HG03064 (cell line): Measurements from ENCODE around the gene ZMIZ1.

ENCODE experiments used
- ATAC-seq: cut with Tn5 transposase; IDR thresholded peaks from one replicate; pipeline ENCODE4 v1.9.1; 2021; ENCODE audit warnings: low read depth; ENCODE audit not compliant: unreplicated experiment

The ZMIZ1 gene

DNA sequence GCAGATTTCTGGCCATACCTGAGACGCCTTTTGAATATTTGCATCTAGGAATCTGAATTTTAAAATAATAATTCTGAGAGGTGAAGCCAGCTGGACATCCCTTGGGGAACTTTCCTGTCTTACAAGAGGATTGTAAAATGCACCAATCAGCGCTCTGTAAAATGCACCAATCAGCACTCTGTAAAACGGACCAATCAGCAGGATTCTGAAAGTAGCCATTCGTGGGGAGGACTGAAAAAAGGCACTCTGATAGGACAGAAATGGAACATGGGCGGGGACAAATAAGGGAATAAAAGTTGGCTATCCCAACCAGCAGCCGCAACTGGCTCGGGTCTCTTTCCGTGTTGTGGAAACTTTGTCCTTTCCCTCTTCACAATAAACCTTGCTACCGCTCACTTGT lies 288.4 kb downstream of the ZMIZ1 start:
- ATAC-seq = no peak

DNA sequence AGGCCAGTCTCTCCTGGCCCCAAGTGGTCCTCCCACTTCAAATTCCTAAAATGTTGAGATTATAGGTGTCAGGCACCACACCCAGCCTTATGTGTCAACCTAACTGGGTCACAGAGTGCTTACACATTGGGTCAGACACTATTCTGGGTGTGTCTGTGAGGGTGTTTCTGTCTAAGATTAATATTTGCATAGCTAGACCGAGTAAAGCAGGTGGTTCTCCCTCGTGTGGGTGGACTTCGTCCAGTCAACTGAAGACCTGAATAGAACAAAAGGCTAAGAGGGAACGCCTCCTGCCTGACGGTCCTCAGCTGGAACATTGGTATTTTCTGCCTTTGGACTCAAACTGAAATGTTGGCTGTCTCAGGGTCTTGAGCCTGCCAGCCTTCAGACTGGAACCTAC lies 290.0 kb downstream of the ZMIZ1 start:
- no peak for ATAC-seq

DNA sequence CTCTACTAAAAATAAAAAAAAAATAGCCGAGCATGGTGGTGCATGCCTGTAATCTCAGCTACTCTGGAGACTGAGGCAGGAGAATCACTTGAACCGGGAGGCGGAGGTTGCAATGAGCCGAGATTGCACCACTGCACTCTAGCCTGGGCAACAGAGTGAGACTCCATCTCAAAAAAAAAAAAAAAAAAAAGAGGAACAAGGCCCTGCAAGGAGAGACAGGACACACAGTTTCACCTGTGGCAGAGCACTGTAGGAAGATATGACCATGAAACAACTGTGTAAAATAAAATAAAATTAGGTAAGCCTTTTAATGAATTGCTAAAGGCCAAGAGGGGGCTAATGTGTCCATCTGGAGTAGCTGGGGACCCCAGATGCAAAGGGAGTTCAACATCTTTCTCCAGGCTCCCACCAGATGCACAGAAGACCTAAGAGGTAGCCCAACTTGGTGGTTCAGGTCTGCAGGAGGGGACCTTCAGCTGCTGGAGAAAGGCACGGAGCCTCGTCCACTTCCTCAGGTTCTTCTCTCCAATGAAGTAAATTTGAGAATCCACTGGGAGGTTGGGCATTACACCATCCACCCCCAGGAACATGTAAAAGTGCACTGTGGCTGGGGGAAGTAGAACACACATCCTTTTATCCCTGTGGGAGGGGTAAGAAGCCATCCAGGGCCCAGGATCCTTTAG lies 291.2 kb downstream of the ZMIZ1 start:
- ATAC-seq = no peak

DNA sequence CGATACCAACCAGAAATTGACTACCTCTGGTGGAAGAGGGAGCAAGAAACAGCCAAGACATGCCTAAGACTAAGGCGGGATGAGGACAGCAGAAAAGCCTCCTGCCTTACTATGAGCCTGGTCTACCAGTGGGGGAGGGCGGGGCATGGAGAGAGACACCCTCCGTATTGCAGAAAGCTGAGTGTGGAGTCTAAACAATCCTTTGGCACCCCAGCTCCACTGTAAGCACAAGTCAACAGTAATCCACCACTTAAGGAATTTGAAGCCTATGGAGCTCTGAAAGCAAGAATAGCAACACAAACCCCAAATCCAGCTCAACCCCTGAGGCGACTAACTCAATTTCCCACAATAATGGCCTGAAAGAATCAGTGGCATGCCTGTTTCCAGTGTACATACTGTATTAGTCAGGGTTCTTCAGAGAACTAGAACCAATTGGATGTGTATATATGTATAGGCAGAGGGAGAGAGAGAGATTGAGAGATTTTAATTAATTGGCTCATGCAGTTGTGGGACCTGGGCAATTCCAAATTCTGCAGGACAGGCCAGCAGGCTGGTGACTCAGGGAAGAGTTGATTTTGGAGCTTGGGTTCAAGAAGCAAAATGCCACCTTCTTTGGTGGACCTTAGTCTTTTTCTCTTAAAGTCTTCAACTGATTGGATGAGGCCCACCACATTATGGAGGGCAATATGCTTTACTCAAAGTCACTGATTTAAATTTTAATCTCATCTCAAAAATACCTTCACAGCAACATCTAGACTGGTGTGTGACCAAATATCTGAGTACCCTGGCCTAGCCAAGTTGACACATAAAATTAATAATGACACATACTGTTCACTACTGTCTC lies 292.0 kb downstream of the ZMIZ1 start:
- ATAC-seq = no peak

DNA sequence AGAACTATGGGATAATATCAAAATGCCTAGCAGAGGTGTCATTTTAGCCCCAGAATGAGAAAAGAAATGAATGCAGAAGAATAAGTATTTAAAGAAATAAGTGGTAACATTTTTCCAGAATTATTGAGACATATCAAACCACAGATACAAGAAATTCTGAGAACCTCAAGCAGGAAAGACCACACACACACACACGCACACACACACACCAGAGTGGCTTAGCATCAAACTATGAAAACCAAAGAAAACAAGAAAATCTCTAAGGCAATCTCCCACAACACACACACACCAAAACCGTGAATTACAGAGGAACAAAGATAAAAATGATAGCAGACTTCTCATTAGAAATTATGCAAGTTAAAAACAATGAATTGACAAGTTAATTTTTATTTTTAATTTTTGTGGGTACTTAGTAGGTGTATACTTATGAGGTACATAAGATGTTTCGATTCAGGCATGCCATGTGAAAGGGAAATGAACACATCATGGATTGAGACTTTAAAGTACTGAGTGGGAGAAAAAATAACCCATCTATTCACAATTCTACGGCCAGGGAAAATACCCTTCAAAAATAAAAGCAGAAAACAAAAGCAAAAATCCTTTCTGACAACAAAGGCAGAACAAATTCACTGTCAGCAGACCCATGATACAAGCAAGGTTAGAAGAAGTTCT lies 293.1 kb downstream of the ZMIZ1 start:
- ATAC-seq = no peak
